K562 (cell line): ENCODE results near the gene PBOV1. TPM values are rescaled to one million over a fixed set of nuclear protein-coding genes. Genes with fewer than 3 reads are reported as not detected.

Experiments used
- ATAC-seq: fragments of 200-7000 bp; cut with Tn5 transposase; 3 replicates; pipeline ENCODE4 v1.9.1; 2020; ENCODE audit warnings: moderate library complexity
- BruUV-seq: library from RNA; stranded (reverse); fragments of 400-500 nt; replicated peaks from 2 replicates; lab custom pipeline; 2021; lab: Mats Ljungman, UMichigan
- CTCF ChIA-PET: fragments of 300-600 bp; formaldehyde crosslinking; extraction: SDS; loops from one replicate; lab custom pipeline; 2021; ENCODE audit warnings: low intra/inter-chr PET ratio; lab: Yijun Ruan, JAX
- POLR2A ChIA-PET: fragments of 300-600, 350-650 bp; sonication (Branson Sonifier 250); formaldehyde crosslinking; extraction: SDS; loops from one replicate; lab custom pipeline; 2021; ENCODE audit warnings: antibody characterized with exemption, inconsistent platforms; lab: Yijun Ruan, JAX
- DNase-seq, 4 experiments: peaks; one replicate each; pipeline versions ENCODE4 v3.0.0 to v3.0.0-alpha.2; 2011 to 2018; ENCODE audit warnings: low spot score in 3 of 4, mixed read lengths in 3 of 4; ENCODE audit errors: extremely low read depth in 1 of 4
- FAIRE-seq: peaks from 2 replicates; lab custom pipeline; 2011; peaks lifted over from hg19 to GRCh38; lab: Jason Lieb, UNC
- H2AFZ ChIP-seq: 2 replicates; pipeline ENCODE4 v1.6.0; 2011; ENCODE audit warnings: low read depth, low read length, control low read depth, inconsistent platforms
- H3K27ac ChIP-seq: fragments of 200-600 bp; 3 replicates; pipeline ENCODE4 v1.8.0; 2011; ENCODE audit warnings: low read depth, mild to moderate bottlenecking, control low read depth, inconsistent platforms, low read length, moderate library complexity, mixed read lengths; ENCODE audit errors: extremely low read depth
- H3K27me3 ChIP-seq, 2 experiments: fragments of 300-600 bp in 1 of 2; 2 replicates in 1 of 2; 3 replicates in 1 of 2; pipeline versions ENCODE4 v1.6.0 to v1.8.0; 2011; ENCODE audit warnings: inconsistent platforms in 2 of 2, low read length in 2 of 2, mild to moderate bottlenecking in 1 of 2, mixed read lengths in 1 of 2, moderate library complexity in 1 of 2; ENCODE audit not compliant: control insufficient read depth in 2 of 2, insufficient read depth in 2 of 2
- H3K36me3 ChIP-seq: fragments of 300-600 bp; 3 replicates; pipeline ENCODE4 v1.8.0; 2011; ENCODE audit warnings: mild to moderate bottlenecking, low read length, inconsistent platforms; ENCODE audit not compliant: control insufficient read depth, insufficient read depth
- H3K4me1 ChIP-seq, 2 experiments: fragments of 200-600 bp in 1 of 2; replicated peaks in 1 of 2; 2 replicates in 1 of 2; 3 replicates in 1 of 2; pipeline versions ENCODE4 v1.5.1 to v1.8.0; 2011; ENCODE audit warnings: inconsistent platforms in 2 of 2, low read length in 2 of 2, mild to moderate bottlenecking in 1 of 2, mixed read lengths in 1 of 2, moderate library complexity in 1 of 2; ENCODE audit not compliant: control insufficient read depth in 2 of 2, insufficient read depth in 2 of 2
- H3K4me2 ChIP-seq: 2 replicates; pipeline ENCODE4 v1.6.1; 2011; ENCODE audit warnings: low read length, control low read depth, inconsistent platforms, mixed read lengths; ENCODE audit not compliant: insufficient read depth
- H3K4me3 ChIP-seq: fragments of 200-600 bp; sonication (generic), shearing (Covaris generic); 2 replicates; pipeline ENCODE4 v1.5.1; 2016; ENCODE audit warnings: control low read depth, inconsistent platforms
- H3K79me2 ChIP-seq: fragments of 200-600 bp; 3 replicates; pipeline ENCODE4 v1.8.0; 2011; ENCODE audit warnings: low read length, inconsistent platforms; ENCODE audit not compliant: control insufficient read depth, insufficient read depth
- H3K9ac ChIP-seq, 2 experiments: 2 replicates each; pipeline versions ENCODE4 v1.6.0 to v1.6.1; 2011; ENCODE audit warnings: low read depth in 2 of 2, low read length in 2 of 2, control low read depth in 1 of 2, inconsistent platforms in 1 of 2, mild to moderate bottlenecking in 1 of 2, mixed read lengths in 1 of 2; ENCODE audit not compliant: insufficient read depth in 1 of 2
- H3K9me1 ChIP-seq: one replicate; pipeline ENCODE4 v1.6.0; 2011; ENCODE audit warnings: inconsistent platforms, mild to moderate bottlenecking, low read length, moderate library complexity; ENCODE audit not compliant: control insufficient read depth, insufficient read depth
- H3K9me3 ChIP-seq: replicated peaks from 2 replicates; pipeline ENCODE4 v1.5.1; 2011; ENCODE audit warnings: low read depth, low read length, inconsistent platforms; ENCODE audit not compliant: control insufficient read depth, insufficient read depth
- H4K20me1 ChIP-seq: replicated peaks from 2 replicates; pipeline ENCODE4 v1.6.1; 2011; ENCODE audit warnings: low read length, inconsistent platforms, mixed read lengths; ENCODE audit not compliant: control insufficient read depth, insufficient read depth
- RBM17 ChIP-seq: fragments of 200-400 bp; formaldehyde crosslinking; IDR thresholded peaks from 2 replicates; pipeline ENCODE4 v1.6.1; 2017; ENCODE audit warnings: low read depth, mild to moderate bottlenecking, low read length, borderline replicate concordance
- SMARCC2 ChIP-seq: fragments of 450-650 bp; IDR thresholded peaks from 2 replicates; pipeline ENCODE4 v1.6.1; 2017; ENCODE audit warnings: antibody characterized with exemption, moderate library complexity, mild to moderate bottlenecking, low read depth
- YY1 ChIP-seq, 3 experiments: IDR thresholded peaks; 2 replicates each; pipeline ENCODE4 v1.6.1; 2011; ENCODE audit warnings: low read length in 2 of 3, mild to moderate bottlenecking in 2 of 3, moderate library complexity in 2 of 3, borderline replicate concordance in 1 of 3, control low read depth in 1 of 3, low read depth in 1 of 3; ENCODE audit not compliant: insufficient read depth in 3 of 3, insufficient replicate concordance in 2 of 3, control insufficient read depth in 1 of 3, insufficient read length in 1 of 3; ENCODE audit errors: extremely low read depth in 1 of 3
- ZBTB40 ChIP-seq, 2 experiments: fragments of 450-650 bp in 1 of 2; sonication (generic) in 1 of 2; formaldehyde crosslinking in 1 of 2; IDR thresholded peaks; 2 replicates each; pipeline versions ENCODE4 v1.7.1 to v1.9.0; 2016 to 2022; ENCODE audit warnings: inconsistent platforms in 1 of 2, mild to moderate bottlenecking in 1 of 2, missing genetic modification reagents in 1 of 2
- ZNF134 ChIP-seq: fragments of 250-450 bp; sonication (Bioruptor Pico); conservative IDR thresholded peaks from 2 replicates; pipeline ENCODE4 v1.4.0; 2020
- ZNF41 ChIP-seq: fragments of 250-450 bp; sonication (Bioruptor Pico); conservative IDR thresholded peaks from 2 replicates; pipeline ENCODE4 v1.4.0; 2020; ENCODE audit warnings: mild to moderate bottlenecking
- ZNF583 ChIP-seq: fragments of 250-450 bp; sonication (Bioruptor Pico); IDR thresholded peaks from 2 replicates; pipeline ENCODE4 v1.4.0; 2020
- WGBS: fragments of 100-300 bp; shearing (Covaris generic); methylation state at CpG from one replicate; pipeline ENCODE4 v1.1.6; 2016; ENCODE audit warnings: low coverage, mixed read lengths; ENCODE audit not compliant: insufficient coverage; ENCODE audit errors: missing lambda C conversion rate; 5-methylcytosine and 5-hydroxymethylcytosine counted together
- in situ Hi-C: fragments of 300-500 bp; cut with MboI; formaldehyde crosslinking; loops from 4 replicates; pipeline ENCODE4 v1.15.0; 2018; ENCODE audit warnings: inconsistent platforms, mixed read lengths
- intact Hi-C: fragments of 100-400 bp; cut with micrococcal nuclease; formaldehyde crosslinking; loops from 2 replicates; pipeline ENCODE4 v1.14.2; 2022
- polyA plus RNA-seq, 8 experiments: library from polyadenylated mRNA; depleted of rRNA in 4 of 8; stranded (reverse) in 5 of 8; unstranded in 3 of 8; fragments of >200 nt; fragmentation: Nextera tagmentation in 2 of 8; fragmentation: Illumina TruSeq in 1 of 8; extraction: Ambion mirVana in 2 of 8; extraction: Trizol in 1 of 8; gene quantifications; 2 replicates each; pipeline versions ENCODE4 v1.2.1 to v1.2.3, GENCODE V29; 2011 to 2014; ENCODE audit warnings: inconsistent platforms in 1 of 8, missing spikeins in 1 of 8
- total RNA-seq, 7 experiments: library from RNA; depleted of rRNA in 6 of 7; stranded (reverse); fragments of >200 nt in 6 of 7; fragmentation: Illumina TruSeq in 2 of 7; extraction: Trizol in 2 of 7; gene quantifications; 2 replicates each; pipeline versions ENCODE4 v1.2.1 to v1.2.3, GENCODE V29; 2011 to 2021; ENCODE audit warnings: low replicate concordance in 1 of 7

PBOV1 gene
- total and polyA plus RNA-seq, 9 of the 15 experiments (the other 6 are each of a cell fraction or from before 2014, with no cell fraction given), result not detected

- Histone ChIP-seq H4K20me1 (no peaks in the 10 kb centered on the region), H3K4me1 (no peaks in the 10 kb centered on the region), H3K9ac (no peak overlapping the region), H3K79me2 (no peaks in the 10 kb centered on the region), H3K27ac (no peak overlapping the region), H3K9me1 (no peaks in the 10 kb centered on the region), H2AFZ (no peak overlapping the region), H3K36me3 (no peaks in the 10 kb centered on the region), H3K4me2 (no peak overlapping the region), H3K9me3 (no peaks in the 10 kb centered on the region), H3K4me3 (no peak overlapping the region), H3K27me3 (peaks cover 32 to 52% of the 10 kb centered on the region in 2 experiments)
- ChIA-PET POLR2A (interaction anchor here (0.6 kb wide), 1 partner anchor 41 kb away, joined by 3 read pairs; no protein-coding TSS in a partner anchor), CTCF (no interaction called here)
- ATAC-seq (no peak), FAIRE-seq (no peak), DNase-seq (no peak)
- BruUV-seq, result no TSS peak
- TF ChIP-seq ZNF583 (CRISPR knock-in tag) (no peak), RBM17 (no peak), SMARCC2 (no peak), YY1 (IDR thresholded peaks at IDR 0.05; ENCODE audit: borderline replicate concordance in 1 of 3, control insufficient read depth in 1 of 3, extremely low read depth in 1 of 3, insufficient read depth in 3 of 3, insufficient read length in 1 of 3, insufficient replicate concordance in 2 of 3, low read depth in 1 of 3, low read length in 2 of 3) (no peak), ZBTB40 (IDR thresholded peaks at IDR 0.05) (no peak), ZBTB40 (CRISPR knock-in tag; IDR thresholded peaks at IDR 0.05) (no peak), ZNF134 (CRISPR knock-in tag) (no peak), ZNF41 (CRISPR knock-in tag) (no peak)
- in situ Hi-C loops, result no loop called here
- intact Hi-C loops, result no loop called here
- 0% methylated on average over 3 of the region's 3 CpGs for WGBS
Measured at GRCh38 chr6:138266095-138266494, 47.8 kb upstream of the PBOV1 start.
